Activated effector memory CD4-positive, alpha-beta T cell treated with Interleukin-2 at 50 U/mL for 16 hours (primary cell): ENCODE data around the gene DSCAML1.
"Not testable (repeated sequence)": the region's sequence is repeated elsewhere in the genome, so short reads cannot be mapped to it uniquely, and the experiment has no call there.

Experiments used
- DNase-seq: peaks from one replicate; pipeline ENCODE4 v3.0.0-alpha.2; 2020

The DSCAML1 gene

DNA sequence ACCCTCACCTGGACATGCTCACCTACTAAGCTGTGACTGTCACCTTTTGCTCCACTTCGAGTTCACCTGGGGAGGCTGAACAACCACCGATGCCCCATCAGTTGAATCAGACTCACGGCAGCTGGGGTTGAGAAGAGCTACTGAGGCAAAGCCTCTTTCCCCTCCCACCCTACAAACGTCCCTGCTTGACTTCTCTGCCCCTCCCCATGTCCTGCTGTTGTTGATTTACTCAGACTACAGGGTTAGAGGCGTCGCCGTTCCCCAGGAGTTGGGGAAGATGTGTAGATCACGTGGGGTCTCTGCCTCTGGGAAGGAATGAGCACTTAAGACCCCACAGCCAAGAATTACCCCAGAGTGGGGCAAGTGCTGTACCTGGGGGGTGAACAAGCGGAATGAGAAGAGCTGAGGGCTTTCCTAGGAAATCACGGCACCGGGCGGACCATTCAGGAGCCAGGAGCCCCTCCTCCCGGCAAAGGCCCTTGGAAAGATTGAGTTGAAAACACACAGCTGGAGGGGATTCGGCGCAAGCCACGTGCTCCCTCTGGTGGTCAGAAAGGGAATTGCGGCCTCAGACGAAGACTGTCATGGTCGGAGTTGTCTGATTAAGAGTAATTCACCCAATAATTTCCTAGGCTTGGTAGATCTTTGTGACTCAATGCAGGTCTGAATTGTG, 20.5 kb upstream of the DSCAML1 start:
- peak; percentile 79 for DNase-seq

DNA sequence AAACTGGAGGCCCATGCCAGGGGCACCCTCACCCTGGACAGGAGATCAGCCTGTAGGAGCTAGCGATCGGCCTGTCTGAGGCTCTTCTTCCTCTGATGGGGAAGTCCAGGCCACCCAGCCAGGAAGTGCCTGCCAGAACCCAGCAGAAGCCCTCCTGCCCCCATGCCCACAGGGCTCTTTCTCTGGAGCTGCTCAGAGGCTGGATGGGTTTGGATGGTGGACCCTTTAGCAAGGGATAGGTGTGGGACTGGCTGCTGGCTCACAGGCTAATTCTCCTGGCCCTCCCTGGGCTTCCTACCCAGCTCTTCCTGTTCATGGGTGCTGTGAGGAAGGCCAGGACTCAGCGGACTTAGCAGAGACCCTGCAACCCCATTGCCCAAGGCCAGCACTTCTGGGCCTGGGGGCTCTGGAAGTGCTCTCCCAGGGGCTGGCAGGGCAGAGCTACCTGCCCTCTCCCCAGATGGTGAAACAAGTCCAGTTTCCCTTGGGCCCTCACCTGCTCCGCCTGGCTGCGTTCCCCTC, 19.9 kb upstream of the DSCAML1 start:
- no peak for DNase-seq

DNA sequence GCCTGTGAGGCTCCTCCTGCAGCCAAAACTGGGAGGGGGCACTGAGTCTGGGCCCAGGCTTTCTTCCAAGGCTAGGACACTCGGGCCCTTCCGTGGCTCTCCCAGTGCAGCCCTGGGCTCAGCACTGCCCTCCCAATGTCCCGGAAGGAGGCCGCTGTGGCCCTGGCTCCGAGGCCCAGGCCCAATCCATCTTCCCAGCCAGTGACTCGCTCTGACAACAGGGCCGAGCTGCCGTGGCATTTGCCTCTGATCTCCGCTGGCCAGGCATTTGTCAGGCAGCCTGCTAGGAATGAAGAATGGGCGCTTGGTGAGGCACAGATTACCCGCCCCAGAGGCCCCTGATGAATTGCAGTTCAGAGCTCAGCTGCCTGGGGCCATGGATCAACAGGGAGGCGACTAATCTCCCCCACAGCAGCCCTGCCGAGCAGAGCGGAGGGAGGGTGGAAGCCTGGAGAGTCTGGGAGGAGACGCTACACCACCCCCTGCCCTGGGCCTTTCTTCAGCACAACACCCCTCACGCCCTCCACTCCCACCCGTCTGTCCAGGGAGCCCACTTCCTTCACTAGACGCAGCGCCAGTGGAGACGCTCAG, 19.2 kb upstream of the DSCAML1 start:
- no peak for DNase-seq

DNA sequence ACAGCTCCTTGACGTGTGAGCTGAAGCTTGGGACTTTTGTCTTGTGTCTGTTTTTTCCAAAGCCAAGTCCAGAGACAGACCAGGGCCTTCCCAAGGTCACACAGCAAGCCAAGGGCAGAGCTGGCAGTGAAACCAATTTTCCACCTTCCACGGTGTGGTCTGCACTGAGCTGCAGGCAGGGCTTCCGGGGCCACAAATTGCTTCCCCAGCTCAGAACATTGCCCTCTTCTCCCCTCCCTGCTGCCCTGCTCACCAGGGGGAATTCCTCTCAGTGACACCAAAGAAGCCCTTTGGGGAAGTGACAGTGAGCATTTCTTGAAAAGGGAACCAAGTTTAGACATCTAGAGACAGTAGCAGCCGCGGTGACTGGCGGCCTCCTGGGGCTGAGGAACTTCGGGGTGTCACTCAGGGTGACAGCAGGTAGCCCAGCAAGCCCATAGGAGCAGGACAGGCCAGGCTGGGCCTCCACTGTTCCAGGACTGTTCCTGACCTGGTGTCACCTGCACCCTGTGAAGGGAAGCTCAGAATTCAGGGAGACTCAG, 18.3 kb upstream of the DSCAML1 start:
- DNase-seq: peak; percentile 52

DNA sequence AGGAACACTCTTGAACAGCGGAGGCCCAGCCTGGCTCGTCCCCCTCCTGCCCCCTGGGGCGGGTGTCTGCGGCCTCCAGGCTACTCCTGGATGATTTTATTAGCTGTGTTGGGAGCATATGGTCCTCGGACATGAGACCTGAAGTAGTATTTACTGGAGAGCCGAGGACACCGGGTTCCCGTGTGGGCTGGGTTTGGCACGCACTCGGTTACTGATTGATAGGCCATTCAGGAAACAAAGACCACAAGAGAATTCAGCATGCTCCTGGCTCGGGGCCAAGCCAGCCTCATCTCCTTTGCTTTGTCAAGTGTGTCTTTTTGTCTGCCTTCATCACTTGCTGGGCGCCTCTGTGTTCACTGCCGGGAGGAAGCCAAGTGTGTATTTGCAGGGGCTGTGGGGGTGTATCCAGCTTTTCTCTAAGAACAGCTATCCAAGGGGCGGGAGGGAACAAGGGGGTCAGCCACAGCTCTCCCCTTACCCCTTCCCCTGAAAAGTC, 17.8 kb upstream of the DSCAML1 start:
- peak; percentile 82 for DNase-seq

DNA sequence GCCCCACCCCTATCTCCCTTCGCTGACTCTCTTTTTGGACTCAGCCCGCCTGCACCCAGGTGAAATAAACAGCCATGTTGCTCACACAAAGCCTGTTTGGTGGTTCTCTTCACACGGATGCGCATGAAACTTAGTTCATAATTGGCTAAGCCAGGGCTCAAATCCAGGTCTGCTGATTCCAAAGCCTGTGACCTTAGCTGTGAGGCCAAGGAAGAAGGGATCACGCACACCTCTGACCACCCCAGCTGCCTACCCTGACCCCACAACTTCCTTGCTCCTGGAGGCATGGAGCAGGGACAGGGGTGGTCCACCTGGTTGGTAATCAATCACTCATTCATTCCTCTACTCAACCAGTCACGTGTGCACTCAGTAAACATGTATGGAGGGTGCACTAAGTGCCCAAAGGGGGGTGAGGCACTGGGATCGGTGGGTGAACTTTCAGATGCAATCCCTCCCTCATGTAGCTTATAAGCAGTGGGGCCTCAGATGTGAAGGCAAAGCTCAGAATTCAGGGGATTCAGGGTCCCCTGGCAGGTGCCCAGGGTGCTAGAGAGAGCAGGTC, 17.3 kb upstream of the DSCAML1 start:
- no peak for DNase-seq

DNA sequence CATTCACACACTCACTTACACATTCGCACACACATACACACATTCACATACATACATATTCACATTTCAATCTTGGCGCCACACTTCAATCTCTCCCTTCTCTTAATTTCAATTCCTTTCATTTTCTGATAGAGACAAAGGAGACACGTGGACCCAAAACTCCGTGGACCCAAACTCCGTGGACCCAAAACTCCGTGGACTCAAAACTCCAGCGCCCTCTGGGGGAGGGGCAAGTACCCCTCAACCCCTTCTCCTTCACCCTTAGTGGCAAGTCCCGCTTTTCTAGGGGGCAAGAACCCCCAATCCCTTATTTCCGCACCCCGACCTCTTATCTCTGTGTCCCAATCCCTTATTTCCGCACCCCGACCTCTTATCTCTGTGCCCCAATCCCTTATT, 13.0 kb upstream of the DSCAML1 start:
- not testable (repeated sequence) for DNase-seq

DNA sequence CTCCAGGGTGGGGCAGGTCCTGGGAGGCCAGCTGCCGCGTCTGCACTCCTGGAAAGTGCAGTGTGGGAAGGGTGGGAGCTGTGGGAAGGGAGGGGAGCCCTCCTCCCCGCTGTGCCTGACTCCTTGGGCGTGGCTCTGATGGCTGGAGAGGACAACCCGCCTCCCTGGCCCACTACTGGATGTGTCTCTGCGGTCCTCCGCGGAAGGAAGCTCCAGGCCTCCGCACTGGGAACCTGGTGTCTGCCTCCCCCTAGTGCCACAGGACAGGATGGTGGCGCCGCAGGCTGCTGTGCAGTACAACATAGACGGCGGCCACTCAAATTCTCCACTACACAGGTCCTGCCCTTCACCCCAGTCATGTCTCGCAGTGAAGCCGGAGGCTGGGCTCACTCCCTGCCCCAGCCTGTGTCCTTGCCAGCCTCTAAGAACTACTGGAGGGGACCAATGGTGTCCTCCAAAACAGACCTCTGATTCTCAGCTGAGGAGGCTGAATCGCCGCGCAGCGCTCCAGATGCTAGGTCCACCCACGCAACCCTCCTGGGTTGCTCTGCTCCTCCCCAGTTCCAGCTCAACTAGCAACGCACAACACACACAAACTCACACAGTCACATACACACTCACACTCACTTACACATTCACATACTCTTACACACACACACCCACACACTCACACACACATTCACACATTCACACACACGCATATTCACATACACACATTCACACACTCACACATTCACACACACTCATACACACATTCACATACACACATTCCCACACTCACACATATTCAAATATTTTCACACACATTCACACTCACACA, 12.4 kb upstream of the DSCAML1 start:
- peak; percentile 38 for DNase-seq

DNA sequence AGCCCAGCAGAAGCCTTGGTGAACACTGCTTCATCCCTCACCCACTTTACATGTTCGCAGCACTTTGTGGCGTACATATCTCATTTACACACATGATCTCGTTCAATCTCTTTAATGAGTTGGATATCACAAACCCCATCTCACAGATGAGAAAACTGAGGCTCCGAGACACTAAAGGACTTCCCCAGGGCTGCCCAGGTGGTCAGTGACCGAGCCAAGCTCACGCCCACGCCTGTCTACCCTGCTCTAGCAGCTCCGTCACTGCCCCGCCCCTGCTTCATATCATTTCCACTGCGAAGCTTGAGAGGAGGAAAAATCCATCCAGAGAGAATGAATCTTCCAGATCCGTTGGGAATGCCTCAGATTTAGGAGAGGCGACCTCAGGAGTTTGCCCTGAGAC, 11.8 kb upstream of the DSCAML1 start:
- no peak for DNase-seq

DNA sequence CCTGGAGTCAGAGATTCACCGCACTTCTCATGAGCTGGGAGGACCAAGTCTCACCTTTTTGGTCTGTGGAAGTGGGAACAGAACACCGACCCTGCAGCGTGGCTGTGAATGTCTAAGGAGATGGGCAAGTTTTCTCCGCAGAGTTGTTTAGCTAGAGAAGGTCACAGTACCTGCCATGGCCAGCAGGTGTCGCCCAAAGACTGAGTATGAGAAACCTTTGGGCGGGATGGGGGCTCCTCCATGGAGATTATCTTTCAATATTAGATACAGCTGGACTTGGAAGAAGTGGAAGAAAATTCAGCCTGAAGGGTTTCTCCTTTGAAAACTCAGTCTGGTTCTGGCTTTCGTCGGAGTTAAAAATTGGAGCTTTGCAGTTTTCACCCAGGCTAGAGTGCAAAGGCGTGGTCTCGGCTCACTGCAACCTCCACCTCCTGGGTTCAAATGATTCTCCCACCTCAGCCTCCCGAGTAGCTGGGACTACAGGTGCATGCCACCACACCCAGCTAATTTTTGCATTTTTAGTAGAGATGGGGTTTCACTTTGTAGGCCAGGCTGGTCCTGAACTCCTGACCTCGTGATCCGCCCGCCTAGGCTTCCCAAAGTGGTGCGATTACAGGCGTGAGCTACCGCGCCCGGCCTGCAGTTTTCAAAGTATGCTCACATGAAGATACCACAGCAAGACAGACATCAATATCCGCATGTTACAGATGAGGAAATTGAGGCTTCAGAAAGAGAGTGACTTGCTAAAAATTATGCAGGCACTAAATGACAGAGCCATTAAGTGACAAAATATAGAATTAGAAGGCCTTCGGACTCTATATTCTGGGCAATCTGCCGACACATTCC, 10.7 kb upstream of the DSCAML1 start:
- peak; percentile 59 for DNase-seq

DNA sequence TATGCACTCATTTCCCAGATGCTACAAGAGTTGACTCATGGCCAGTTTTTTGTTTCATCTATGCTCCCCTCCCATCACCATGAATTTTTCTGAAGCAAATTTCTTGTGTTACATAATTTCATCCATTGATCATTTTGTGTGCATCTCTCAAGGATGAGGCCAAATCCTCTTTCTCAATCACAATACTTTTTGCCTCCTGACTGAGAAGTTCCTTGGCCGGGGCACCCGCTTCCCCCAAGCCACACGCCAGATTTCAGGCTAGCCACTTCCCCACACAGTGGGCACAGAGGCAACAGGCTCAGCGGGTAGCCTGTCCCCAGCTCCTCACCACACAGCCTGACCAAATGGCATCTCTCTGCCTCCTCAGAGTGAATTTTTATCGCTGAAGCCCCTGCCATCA, 9.8 kb upstream of the DSCAML1 start:
- DNase-seq: no peak

DNA sequence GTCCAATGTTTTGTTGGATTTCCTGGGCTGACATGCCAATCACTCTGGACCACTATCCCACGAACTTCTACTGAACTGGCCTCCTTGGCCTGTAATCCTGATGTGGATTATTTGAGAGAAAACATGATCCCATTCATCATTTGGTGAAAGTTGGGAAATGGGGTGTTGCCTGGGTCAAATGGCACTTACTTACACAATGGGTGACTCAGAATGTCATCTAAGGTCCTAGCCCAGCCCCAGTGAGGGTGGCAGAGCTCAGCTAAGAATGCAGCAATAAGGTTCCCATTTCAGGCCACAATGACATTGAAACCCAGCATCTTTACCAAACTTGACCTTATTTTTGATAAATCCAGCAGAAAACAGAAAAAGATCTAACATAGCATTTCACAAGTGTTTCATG, 8.0 kb upstream of the DSCAML1 start:
- no peak for DNase-seq

DNA sequence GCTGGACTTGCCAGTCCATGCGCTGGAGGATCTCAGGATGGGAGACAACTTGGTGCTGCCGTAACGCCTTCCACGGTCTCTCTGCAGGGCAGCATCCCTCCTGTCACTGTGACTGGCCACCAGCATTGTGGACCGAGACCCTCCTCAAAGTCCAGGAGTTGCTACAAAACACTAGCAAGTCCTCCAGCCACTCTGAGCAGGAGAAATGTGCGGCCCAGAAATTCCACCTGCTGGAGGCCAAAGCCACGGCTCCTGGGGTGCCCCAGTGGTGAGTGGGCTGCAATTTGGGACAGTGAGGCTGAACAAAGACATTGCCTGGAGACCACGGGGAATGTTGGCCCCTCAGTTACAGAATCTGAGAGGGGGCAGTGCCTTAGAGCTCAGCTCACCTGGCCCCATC, 6.9 kb upstream of the DSCAML1 start:
- DNase-seq: no peak

DNA sequence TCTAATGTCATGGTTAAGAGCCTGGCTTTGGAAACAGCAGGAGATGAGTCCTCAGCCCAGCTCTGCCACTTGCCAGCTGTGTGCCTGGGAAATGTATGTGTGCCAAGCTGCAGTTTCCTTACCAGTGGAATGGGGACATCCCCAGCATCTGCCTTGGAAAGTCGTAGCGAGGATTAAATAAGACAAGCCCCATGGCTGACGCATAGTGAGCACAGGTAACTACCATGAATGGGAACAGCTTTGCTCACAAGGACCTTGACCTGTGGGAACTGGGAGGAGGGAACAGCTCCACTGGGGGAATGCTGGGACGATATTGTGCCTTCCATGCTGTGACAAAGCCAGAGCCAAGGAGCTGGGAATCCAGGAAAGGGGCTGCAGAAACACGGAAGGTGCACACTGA, 2.6 kb upstream of the DSCAML1 start:
- no peak for DNase-seq

DNA sequence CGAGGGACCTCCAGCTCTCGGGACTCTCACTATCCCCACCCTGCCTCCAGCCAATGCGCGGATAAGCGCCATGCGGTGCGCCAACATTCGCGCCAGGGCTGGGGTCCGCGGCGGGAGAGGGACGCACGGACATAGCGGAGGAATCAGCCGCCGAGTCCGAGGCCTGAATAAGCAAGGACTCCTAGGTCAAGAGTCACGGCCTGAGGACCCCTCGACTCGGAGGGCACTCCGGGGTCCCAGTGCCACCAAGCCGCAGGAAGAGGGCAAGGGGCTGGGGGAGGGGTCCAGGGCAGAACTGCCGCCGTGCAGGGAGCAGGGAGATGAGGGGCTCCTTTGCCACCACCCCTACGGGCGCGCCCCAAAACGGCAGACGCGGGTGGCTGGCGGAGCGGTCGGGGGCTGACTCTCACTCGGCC, 552 bp downstream of the DSCAML1 start:
- no peak for DNase-seq

DNA sequence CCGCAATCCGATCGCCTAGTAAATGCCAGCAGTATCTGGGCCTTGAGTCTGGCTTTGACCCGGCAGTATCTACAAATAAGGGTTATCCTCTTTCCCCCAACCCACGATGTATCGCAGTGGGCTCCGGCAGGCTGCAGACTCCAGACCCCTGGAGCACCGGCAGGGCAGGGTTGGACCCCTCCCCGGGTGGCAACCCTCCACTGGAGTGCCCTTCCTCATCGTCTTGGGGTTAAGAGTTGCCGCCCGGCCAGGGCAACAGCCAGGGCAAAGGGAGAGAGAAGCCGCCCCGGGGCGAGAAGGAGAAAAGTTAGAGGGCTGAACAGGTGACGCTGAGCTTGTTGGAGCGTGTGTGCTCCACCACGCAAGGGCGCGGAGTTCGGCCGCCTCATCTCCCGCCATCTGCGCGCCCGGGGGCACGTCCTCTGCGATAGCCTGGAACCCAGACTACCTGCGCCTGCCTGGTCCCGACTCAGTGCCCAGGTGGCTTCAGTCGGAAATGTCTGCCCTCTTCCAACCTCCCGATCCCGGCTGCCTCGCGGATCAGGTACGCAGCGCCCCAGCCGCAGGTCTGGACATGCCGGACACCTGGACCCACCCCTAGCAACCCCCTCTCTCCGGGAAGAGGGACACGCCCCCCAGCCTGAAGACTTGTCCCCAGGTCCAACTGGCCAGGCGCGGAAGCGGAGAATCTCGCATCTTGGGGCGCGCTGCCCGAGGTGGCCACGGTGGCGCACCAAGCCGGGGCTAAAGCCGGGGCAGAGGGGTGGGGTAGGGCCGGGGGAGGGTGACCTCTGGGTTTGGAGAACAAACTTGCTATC, 1.2 kb downstream of the DSCAML1 start:
- no peak for DNase-seq

DNA sequence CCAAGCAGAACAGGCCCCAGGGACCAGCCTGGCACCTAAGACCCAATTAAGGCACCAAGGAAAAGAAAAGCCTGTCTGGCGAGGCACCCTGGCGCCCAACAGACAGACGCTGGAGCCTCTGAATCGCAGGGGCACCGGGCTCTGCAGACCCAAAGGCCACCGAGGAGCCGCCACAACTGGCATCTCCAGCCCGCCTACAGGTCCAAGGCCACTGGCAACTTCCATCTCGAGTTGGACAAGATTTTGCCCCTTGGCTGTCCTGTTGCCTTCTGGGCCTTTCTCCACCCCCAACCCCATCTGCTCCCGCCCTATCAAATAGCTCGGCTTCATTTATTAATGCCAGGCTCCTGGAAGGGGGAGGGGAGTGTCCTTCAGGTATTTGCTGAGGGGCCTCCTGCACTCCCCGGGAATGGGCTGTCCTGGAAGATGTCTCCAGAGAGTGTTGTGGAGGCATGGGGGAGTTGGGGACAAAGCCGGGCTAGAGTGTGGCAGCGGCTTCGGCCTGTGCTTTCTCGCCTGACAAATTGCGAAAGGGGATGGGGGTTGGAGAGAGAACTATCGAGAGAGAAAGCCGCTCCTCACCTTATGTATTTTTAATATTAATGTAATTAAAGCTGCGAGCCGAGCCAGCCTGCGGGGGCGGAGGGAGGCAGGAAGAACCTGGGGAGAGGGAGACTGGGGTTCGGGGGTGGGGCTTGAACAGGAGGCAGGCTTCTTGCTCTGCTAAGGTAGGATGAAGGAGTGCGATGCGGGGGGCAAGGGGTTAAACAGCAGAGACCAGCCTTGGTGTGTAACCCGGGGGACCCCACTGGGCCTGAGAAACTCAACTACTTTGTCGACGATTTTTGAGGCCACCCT, 2.0 kb downstream of the DSCAML1 start:
- no peak for DNase-seq

DNA sequence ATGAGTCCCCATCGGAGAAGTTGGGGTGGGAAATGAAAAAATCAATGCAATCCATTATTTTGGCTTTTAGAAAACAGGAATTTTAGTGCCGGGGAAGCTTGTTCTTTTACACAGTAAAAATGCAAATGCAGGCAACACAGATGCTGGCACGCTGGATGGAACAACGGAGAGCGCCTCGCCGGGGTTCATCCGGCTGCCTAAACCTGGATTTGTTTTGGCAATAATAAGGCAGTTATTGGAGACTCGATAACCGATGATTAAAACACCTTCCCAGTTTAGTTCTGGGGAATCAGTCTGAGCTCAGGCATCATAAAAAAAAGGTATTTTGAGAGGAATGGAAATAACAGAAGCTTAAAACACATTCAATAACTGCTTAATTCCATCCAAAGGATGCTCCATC, 2.9 kb downstream of the DSCAML1 start:
- no peak for DNase-seq

DNA sequence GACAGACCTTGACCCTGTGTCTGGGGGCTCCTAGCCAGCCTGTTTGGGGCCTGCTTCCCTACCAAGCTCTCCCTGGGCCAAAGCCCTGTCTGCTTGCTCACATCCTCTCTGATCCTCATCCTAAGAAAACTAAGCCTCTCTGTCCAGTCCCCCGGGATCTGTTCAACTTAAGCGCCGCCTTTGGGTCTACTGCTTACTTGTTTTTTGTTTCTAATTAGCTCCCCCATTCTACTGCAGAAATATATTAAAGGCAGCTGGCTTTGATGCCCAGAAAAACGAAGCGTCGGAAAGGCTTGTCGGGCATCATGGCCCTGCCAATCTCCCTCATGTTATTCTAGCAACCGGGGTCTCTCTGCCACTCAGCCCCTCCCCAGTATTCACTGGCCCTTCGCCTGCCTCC, 3.4 kb downstream of the DSCAML1 start:
- no peak for DNase-seq

DNA sequence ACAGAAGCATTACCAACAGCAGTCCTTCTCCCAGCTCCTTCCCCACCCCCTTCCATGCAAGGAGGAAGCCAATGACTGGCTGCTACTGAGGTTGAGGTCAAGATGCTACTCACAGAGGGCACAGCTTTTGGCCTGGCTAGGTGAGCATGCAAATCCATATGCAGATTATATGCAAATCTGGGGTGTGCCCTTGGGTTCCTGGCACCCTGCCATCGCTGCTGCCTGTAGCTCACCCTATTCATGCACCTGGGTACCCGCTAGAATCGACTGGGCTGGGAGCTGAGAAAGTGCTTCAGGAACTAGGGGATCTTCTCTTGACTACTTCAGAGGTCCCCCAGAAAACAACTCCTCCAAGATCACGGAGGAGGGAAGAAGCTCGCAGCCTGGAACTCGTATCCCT, 4.0 kb downstream of the DSCAML1 start:
- DNase-seq: no peak
